ENCODE results near the gene PTPN2. TPM values are rescaled to one million over a fixed set of nuclear protein-coding genes. Genes with fewer than 3 reads are reported as not detected.

The PTPN2 gene
- polyA plus RNA-seq, 1 donor from 2014 or later: 45.7 TPM

DNA sequence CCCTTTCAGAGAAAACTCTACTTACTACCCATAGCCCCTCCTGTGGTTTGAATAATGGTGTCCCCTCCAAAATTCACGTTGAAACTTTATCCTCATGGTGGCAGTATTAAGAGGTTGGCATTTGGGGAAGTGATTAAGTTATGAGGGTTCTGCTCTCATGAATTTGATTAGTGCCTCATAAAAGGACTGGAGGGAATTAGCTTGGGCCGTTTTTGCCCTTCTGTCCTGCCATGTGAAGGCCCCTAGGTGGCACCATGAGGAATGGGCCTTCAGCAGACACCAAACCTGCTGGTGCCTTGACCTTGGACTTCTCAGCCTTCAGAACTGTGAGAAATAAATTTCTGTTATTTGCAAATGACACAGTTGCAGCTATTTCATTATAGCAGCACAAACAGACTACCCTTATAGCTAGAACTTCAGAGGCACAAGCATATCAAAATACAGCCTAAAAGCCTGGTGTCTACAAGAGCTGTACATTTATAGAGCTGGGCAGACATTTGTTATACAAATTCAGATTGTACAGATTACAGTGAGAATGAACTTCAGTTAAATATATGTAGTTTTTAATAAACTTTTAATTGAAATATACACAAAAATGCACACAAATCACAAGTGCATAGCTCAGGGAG, 2.6 kb upstream of the PTPN2 start:
- no peaks in the 10 kb centered on the region for H3K9me3 ChIP-seq (ENCODE audit: low read length)
- no peak overlapping the region for H3K9ac ChIP-seq (ENCODE audit: low read length)
- peaks cover 14% of the 10 kb centered on the region for H3K79me2 ChIP-seq (replicated peaks; ENCODE audit: insufficient read depth, low read length)
- no peak overlapping the region for H2AFZ ChIP-seq (ENCODE audit: low read depth, low read length)
- H3K27ac ChIP-seq (ENCODE audit: low read length): no peak overlapping the region
- TF ChIP-seq, protein P1, sequence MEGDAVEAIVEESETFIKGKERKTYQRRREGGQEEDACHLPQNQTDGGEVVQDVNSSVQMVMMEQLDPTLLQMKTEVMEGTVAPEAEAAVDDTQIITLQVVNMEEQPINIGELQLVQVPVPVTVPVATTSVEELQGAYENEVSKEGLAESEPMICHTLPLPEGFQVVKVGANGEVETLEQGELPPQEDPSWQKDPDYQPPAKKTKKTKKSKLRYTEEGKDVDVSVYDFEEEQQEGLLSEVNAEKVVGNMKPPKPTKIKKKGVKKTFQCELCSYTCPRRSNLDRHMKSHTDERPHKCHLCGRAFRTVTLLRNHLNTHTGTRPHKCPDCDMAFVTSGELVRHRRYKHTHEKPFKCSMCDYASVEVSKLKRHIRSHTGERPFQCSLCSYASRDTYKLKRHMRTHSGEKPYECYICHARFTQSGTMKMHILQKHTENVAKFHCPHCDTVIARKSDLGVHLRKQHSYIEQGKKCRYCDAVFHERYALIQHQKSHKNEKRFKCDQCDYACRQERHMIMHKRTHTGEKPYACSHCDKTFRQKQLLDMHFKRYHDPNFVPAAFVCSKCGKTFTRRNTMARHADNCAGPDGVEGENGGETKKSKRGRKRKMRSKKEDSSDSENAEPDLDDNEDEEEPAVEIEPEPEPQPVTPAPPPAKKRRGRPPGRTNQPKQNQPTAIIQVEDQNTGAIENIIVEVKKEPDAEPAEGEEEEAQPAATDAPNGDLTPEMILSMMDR (IDR thresholded peaks at IDR 0.05; ENCODE audit: poor library complexity, severe bottlenecking): no peak
- TF ChIP-seq EP300 (conservative IDR thresholded peaks at IDR 0.05; ENCODE audit: poor library complexity, severe bottlenecking) (no peak), RAD21 (conservative IDR thresholded peaks at IDR 0.05) (no peak), TAF1 (IDR thresholded peaks at IDR 0.05; ENCODE audit: low read depth) (no peak), MXI1 (conservative IDR thresholded peaks at IDR 0.05; ENCODE audit: poor library complexity, severe bottlenecking) (no peak)
- TF ChIP-seq, protein P2, sequence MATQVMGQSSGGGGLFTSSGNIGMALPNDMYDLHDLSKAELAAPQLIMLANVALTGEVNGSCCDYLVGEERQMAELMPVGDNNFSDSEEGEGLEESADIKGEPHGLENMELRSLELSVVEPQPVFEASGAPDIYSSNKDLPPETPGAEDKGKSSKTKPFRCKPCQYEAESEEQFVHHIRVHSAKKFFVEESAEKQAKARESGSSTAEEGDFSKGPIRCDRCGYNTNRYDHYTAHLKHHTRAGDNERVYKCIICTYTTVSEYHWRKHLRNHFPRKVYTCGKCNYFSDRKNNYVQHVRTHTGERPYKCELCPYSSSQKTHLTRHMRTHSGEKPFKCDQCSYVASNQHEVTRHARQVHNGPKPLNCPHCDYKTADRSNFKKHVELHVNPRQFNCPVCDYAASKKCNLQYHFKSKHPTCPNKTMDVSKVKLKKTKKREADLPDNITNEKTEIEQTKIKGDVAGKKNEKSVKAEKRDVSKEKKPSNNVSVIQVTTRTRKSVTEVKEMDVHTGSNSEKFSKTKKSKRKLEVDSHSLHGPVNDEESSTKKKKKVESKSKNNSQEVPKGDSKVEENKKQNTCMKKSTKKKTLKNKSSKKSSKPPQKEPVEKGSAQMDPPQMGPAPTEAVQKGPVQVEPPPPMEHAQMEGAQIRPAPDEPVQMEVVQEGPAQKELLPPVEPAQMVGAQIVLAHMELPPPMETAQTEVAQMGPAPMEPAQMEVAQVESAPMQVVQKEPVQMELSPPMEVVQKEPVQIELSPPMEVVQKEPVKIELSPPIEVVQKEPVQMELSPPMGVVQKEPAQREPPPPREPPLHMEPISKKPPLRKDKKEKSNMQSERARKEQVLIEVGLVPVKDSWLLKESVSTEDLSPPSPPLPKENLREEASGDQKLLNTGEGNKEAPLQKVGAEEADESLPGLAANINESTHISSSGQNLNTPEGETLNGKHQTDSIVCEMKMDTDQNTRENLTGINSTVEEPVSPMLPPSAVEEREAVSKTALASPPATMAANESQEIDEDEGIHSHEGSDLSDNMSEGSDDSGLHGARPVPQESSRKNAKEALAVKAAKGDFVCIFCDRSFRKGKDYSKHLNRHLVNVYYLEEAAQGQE (IDR thresholded peaks at IDR 0.05; ENCODE audit: borderline replicate concordance): no peak
- peaks cover 5% of the 10 kb centered on the region for H3F3A ChIP-seq (ENCODE audit: insufficient read depth, low read length, poor library complexity, severe bottlenecking)
- H3K27me3 ChIP-seq (ENCODE audit: insufficient read depth, low read depth, low read length): no peaks in the 10 kb centered on the region
- H3K36me3 ChIP-seq (ENCODE audit: insufficient read depth, low read length): no peaks in the 10 kb centered on the region
- H3K4me2 ChIP-seq (ENCODE audit: low read length): no peak overlapping the region
- H4K20me1 ChIP-seq (ENCODE audit: insufficient read depth): no peaks in the 10 kb centered on the region
- no peaks in the 10 kb centered on the region for H3K9me2 ChIP-seq (ENCODE audit: insufficient read depth, low read length)
- no peak overlapping the region for H3K4me3 ChIP-seq (ENCODE audit: low read length)

DNA sequence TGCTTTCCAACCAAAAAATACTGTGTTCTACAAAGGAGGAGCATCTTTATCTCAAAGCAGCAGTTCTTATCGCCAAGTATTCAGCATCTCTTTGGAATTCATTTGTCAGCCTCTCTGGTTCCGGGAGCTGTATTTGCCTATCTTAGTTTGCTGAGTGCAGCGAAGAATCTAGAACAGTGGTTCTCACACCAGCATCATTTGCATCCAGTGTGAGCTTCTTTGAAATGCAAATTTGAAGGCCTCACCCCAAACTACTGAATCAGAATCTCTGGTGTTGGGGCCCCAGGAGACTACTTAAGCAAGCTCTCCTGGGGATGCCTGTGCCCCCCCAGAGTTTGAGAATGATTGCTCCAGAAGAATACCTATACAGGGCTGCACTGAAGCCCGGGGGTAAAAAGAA, 1.5 kb upstream of the PTPN2 start:
- TF ChIP-seq SMC3 (conservative IDR thresholded peaks at IDR 0.05; ENCODE audit: poor library complexity): no peak
- Histone ChIP-seq H3K9me2 (ENCODE audit: insufficient read depth, low read length) (no peaks in the 10 kb centered on the region), H3K4me2 (ENCODE audit: low read length) (no peak overlapping the region), H3K79me2 (replicated peaks; ENCODE audit: insufficient read depth, low read length) (peaks cover 20% of the 10 kb centered on the region), H3F3A (ENCODE audit: insufficient read depth, low read length, poor library complexity, severe bottlenecking) (peaks cover 5% of the 10 kb centered on the region), H3K4me3 (ENCODE audit: low read length) (no peak overlapping the region), H2AFZ (ENCODE audit: low read depth, low read length) (no peak overlapping the region), H3K27ac (ENCODE audit: low read length) (no peak overlapping the region), H3K9me3 (ENCODE audit: low read length) (no peaks in the 10 kb centered on the region), H3K9ac (ENCODE audit: low read length) (no peak overlapping the region), H3K27me3 (ENCODE audit: insufficient read depth, low read depth, low read length) (no peaks in the 10 kb centered on the region), H4K20me1 (ENCODE audit: insufficient read depth) (no peaks in the 10 kb centered on the region), H3K36me3 (ENCODE audit: insufficient read depth, low read length) (no peaks in the 10 kb centered on the region)

Measured in neural cell (in vitro differentiated cells).